NCI-H510A (cell line): Measurements from ENCODE around the gene SSRP1.
"Not testable (repeated sequence)": the region's sequence is repeated elsewhere in the genome, so short reads cannot be mapped to it uniquely, and the experiment has no call there.

Experiments
- DNase-seq: peaks from one replicate; lab custom pipeline; 2025; lab: John Stamatoyannopoulos, UW

The SSRP1 gene

DNA sequence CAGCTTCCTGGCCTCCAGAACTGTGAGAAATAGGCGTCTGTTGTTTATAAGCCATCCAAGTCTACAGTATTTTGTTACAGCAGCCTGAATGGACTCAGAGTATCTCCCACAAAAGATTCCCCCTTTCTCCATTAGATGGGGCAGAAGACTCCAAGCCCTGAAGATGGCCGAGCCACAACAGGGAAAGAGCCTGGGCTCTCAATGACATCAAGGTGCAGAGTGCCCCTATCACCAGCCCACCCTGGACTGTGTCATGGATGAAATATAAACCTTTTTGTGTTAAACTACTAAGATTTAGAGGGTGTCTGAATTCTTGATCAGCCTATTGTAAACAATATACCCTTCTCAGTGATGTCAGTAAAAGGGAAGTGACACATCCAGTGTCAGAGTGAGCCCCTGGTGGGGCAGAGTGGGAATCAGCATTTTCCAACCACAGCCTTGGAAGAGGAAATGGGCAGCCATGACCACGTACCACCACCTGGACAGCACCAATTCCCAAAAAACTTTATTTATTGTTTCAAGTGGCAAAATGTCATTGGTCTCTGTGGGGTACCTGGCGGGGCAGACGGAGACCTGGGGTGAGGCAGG lies 36.4 kb downstream of the SSRP1 start:
- DNase-seq, result no peak

DNA sequence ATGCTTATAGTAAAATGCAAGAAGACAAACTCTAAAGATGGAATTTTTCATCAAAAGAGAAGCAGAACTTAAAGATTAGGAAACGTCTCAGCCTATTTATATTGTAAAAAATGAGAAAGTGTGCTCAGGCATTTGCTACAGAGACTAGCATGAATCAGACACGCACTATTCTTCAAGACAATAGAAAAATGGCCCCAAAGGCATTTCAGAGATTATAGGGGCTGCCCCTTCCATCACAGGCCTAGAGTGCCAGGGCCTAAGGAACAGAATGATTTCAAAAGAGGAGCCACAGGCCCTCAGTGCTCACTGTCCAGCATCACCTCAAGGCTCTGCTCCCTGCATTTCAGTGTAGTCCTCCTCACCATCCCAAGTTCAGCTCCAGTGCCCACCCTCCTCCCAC lies 38.5 kb downstream of the SSRP1 start:
- no peak for DNase-seq

DNA sequence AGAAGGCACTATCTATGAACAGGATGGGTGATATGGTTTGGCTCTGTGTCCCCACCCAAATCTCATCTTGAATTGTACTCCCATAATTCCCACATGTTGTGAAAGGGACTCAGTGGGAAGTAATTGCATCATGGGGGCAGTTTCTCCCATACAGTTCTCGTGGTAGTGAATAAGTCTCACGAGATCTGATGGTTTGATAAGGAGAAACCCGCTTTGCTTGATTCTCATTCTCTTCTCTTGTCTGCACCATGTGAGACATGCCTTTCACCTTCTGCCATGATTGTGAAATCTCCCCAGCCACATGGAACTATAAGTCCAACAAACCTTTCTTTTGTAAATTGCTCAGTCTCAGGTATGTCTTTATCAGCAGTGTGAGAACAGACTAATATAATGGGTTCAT lies 39.5 kb downstream of the SSRP1 start:
- DNase-seq, result not testable (repeated sequence)

DNA sequence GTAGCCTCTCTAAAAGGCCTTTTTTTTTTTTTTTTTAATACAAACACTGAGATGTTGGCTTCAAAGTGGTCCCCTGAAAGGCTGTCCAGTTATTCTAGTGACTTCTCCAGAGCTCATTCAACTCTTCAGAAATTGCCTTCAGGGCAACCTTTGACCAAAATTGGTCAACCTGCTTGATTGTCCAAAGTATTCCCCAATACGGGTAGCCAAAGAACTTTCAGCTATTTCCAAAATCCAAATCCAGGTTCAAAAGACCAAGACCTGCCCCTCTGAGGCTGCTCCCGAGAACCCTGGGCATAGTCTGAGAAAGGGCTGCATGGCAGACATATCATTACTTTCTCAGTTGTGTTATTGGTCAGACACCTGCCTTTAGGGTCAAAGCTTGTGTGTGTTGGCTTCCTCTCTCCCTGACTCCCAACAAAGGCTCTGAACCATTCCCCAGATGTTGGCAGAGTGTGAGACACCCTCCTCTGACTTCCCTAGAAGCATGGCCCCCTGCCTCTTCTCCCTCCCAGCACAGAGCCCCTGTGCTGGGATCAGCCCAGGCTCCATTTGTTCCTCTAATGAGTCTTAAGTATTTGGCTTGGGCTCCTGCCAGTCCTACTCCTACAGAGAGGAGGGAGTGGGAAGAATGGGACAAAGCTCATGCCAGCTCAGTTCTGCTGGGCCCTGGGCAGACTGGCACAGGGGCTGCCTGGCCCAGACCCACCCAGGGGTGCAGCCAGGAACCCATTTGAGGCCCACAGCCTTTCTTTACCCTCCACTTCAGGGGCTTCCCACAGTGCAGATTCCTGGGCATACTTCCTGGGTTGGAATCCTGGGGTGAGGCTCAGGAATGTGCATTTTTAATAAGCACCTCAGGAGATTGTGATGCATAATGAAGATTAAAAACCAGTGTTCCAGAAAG lies 41.2 kb downstream of the SSRP1 start:
- no peak for DNase-seq

DNA sequence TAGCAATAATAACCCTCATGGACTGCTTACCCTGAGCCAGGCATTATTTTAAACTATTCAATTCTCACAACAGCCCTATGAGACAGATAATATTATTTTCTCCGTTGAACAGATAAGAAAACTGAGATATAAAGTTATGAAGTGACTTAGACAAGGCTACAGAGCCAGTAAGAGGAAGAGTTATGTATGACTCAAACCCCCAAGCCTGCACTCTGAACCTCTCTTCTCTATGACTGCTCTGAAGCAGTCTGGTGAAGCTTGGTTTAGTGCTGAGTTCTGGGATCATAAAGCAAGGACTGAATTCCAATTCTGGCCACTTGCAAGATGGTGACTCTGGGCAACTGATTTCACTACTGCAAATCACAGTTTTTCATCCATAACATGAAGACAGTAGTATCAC lies 45.4 kb downstream of the SSRP1 start:
- DNase-seq, result no peak

DNA sequence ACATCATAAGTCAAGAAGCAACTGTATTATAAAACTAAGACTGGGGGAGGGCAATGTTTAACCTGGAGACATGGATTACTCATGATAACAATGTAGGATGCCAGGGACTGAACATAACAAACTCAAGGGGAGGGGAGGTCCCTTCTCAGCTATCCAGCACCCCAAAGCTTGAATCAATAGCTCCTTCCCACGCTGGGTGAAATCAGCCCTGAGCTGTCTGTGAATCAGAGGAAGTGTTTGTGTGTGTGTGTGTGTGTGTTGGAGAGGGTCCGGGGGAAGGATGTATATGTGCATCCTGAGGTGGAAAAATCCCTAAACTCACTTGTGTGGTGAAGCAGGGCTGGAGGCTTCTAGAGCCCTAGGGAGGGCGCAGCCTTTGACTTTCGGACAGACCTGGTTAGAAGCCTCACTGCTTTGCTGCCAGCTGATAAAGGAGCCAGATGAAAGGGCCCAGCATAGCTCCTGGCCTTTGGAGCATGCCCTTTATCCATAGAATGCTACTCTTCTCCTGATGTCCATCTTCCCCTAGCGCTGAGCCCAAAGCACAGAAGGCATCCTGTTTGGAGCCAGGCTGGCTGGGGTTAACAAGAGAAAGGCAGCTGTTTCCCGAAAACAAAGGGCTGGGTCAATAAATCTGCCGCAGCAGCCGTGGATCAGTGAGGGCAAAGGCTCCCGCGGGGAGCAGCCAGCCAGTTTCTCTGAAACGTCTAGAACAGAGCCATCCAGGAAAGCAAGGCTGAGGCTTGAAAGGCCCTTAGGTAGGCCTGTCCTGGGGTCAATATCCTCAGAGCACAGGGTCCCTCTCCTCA lies 46.7 kb downstream of the SSRP1 start:
- DNase-seq, result no peak

DNA sequence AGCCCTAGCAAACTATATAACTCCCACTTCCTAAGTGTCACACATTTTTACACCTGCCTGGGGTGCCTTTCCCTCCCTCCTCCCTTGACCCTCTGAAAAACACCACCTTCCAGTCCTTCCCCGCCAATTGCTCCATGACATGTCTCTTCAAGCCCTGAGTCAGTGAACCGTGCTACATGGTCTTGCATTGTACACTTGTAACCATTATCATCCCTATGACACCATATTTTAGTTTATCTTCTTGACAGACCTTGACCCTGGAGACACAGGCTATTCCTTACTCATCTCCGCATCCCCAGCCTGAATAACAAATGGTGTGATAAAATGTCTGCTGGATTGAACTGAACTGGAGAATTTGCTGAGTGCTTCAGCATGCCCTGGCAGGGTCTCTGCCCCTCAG lies 47.8 kb downstream of the SSRP1 start:
- no peak for DNase-seq

DNA sequence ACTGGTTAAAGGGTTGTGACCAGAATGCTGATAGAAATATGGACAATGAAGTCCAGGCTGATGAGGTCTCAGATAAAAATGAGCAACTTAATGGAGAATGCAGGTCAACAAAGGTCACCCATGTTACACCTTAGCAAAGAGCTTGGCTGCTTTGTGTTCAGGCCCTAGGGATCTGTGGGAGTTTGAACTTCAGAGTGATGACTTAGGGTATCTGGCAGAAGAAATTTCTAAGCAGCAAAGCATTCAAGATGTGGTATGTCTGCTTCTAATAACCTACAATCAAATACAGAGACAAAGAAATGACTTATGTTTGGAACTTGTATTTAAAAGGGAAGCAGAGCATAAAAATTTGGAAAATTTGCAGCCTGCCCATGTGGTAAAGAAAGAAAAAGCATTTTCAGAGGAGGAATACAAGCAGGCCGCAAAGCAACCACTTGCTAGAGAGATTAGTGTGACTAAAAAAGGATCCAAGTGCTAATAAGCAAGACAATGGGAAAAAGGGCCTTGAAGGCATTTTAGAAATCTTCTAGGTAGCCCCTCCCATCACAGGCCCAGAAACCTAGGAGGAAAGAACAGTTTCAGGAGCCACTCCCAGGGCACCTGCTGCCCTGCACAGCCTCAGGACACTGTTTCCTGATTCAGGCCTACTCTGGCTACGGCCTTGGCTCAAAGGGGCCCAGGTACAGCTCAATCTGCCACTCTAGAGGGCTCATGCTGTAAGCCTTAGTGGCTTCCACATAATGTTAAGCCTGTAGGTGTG lies 52.3 kb downstream of the SSRP1 start:
- no peak for DNase-seq

DNA sequence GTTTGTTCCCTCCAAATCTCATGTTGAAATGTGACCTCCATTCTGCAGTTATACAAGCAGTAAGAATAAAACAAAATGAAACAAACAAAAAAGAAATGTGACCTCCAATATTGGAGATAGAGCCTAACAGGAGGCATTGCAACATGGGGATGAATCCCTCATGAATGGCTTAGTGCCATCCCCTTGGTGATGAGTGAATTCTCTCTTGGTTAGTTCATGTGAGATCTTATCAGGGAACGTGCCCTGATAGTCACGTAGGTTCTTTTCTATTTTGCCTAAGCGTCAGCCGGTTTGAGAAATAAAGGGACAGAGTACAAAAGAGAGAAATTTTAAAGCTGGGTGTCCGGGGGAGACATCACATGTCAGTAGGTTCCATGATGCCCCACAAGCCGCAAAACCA lies 54.1 kb downstream of the SSRP1 start:
- DNase-seq, result not testable (repeated sequence)

DNA sequence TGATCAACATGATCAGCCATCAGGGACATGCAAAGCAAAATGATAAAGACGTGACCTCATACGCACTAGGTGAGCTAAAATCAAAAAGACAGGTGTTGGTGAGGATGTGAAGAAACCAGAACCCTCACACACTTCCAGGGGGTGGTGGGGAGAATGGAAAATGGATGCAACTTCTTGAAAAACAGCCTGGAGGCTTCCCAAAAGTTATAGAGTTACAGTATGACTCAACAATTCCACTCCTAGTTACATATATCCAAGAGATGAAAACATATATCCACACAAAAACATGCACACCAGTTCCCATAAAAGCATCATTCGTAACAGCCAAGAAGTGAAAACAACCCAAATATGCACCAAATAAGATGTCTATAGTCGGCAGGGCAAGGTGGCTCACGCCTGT lies 56.6 kb downstream of the SSRP1 start:
- no peak for DNase-seq

DNA sequence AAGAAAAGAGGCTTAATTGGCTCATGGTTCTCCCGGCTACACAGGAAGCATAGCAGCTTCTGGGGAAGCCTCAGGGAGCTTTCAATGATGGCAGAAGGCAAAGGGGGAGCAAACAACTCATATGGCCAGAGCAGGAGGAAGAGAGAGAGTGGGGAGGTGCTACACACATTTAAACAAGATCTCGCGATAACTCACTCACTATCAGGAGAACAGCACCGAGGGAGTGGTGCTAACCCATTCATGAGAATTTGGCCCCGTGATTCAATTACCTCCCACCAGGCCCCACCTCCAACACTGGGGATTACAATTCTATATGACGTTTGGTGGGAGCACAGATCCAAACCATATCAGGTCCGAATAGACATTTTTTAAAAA lies 57.0 kb downstream of the SSRP1 start:
- DNase-seq, result no peak

DNA sequence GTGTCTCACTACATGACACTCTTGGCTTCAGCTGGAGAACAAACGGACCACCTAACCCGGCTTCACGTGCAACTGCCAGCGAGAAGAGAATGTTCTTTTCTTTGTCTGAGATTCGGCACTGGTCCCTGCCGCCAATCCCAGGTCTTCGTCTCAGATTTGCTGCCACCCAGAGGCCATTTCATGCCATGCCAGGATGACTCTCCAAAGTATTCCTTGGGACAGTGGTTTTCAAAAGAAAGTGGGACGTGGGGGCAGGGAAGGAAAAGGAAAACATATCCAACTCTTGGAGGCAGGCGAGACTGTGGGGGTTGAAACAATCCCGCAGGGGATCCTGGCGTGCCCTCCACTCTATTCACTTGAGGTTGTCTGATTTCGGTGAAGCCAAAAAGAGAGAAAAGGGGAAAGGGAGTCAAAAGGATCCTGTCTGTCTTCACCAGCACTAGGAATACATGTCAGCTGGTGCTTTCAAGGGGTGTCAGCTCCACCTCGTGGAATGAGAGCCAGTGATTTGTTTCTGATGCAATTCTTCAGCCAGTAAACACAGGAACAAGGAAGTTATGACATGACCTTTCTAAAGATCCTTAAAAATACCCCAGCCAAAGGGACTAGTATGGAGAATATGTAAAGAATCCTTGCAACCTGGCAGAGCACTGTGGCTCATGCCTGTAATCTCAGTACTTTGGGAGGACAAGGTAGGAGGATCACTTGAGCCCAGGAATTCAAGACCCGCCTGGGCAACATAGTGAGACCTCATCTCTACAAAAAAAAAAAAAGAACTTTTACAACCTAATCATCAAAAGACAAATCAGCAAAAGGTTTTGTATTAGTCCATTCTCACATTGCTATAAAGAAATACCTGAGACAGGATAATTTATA lies 57.6 kb downstream of the SSRP1 start:
- no peak for DNase-seq

DNA sequence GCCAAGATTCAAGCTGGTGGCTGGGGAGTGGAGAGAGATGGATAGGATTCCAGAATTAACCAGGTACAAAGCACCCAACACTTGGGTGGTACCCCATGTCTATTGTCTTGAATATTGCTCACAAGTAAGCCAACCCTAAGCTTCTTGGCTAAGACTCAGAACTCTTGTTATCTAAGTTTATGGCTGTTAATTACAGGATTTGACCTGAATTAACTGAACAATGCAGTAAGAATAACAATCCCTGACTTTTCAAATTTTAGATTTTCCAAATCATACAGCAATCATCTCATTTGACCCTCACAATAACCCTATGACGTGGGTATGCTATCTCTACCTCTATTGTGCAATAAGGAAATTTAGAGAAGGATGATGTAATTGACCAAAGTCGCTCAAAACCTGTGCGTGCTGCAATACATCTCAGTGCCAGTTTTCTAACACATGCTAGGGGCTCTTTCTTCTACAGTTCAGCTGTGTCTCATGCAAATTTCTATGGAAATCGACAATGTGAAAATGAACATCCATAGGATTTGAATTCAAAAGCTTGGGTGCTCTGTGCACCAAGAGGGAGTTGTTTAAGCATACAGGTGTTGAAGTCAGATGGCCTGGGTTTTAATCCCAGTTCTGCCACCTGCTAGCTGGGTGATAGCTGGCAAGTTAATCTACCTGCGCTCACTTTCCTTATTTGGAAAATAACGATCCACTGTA lies 58.6 kb downstream of the SSRP1 start:
- no peak for DNase-seq

DNA sequence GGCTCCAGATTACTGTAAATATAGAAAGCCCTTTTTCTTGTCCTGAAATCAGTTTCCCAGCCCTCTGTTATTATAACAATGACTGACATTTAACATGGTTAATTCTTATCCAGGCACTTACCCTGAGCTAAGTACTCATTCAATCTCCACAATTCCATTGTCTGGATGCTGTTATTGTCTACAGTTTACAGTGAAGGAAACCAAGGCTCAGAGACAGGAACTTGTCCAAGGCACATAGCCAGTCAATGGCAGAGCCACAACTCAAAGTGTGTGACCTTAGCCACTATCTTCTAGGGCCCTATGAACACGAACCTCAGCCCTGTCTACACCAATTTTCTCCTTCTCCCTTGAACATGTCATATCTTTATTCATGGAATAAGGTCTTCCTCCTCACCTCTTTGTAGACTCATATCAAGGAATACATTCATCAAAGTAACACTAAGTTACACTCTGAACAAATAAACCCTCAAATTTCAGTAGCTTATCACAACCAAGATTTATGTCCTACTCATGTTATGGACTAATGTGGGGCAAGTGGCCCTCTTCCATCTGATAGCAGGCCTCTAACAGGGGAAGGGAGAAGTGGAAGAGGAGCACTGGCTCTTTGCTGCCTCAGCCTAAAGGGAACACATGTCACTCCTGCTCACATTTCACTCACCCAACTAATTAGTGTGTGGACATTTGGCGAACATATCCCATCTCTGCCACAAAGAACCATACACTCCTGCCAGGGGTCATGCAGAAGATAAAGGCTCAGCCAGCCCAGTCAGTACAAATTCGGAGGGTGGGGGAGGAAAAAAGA lies 59.3 kb downstream of the SSRP1 start:
- no peak for DNase-seq
